Measurements from ENCODE around the gene PIGK.

- no peak for TF ChIP-seq CTCF (IDR thresholded peaks at IDR 0.05)
- TF ChIP-seq POLR2A (IDR thresholded peaks at IDR 0.05): no peak
Observed at GRCh38 chr1:77232829-77233228, 13.6 kb upstream of the PIGK start.

All from heart left ventricle (tissue), 13 donors.